ENCODE data around the gene MPP2. TPM values are rescaled to one million over a fixed set of nuclear protein-coding genes. Genes with fewer than 3 reads are reported as not detected.
"Not testable (repeated sequence)": the region's sequence is repeated elsewhere in the genome, so short reads cannot be mapped to it uniquely, and the experiment has no call there.

The MPP2 gene
- total RNA-seq, 1 donor from 2014 or later: 1.9 TPM

GRCh38 chr17:43855061-43855460 is 52.3 kb downstream of the MPP2 start:
- DNase-seq (ENCODE audit: extremely low read depth, low read depth, low spot score): no peak

GRCh38 chr17:43854498-43854897 is 52.8 kb downstream of the MPP2 start:
- DNase-seq (ENCODE audit: extremely low read depth, low read depth, low spot score): no peak

- DNase-seq (ENCODE audit: extremely low read depth, low read depth, low spot score): no peak
Observed at GRCh38 chr17:43853546-43853945, 53.8 kb downstream of the MPP2 start.

- no peak for DNase-seq (ENCODE audit: extremely low read depth, low read depth, low spot score)
Observed at GRCh38 chr17:43852571-43852970, 54.8 kb downstream of the MPP2 start.

- DNase-seq (ENCODE audit: extremely low read depth, low read depth, low spot score): no peak
Observed at GRCh38 chr17:43849116-43849515, 58.2 kb downstream of the MPP2 start.

- DNase-seq (ENCODE audit: extremely low read depth, low read depth, low spot score): no peak
Observed at GRCh38 chr17:43848601-43849000, 58.7 kb downstream of the MPP2 start.

- DNase-seq (ENCODE audit: extremely low read depth, low read depth, low spot score): no peak
Observed at GRCh38 chr17:43846963-43847371, 60.4 kb downstream of the MPP2 start, which contains the start of gene CD300LG. TSS of gene CD300LG (plus strand) at chr17:43847176. CDS start at chr17:43847217, 41 bp downstream.

GRCh38 chr17:43846221-43846712 is 61.1 kb downstream of the MPP2 start:
- DNase-seq (ENCODE audit: extremely low read depth, low read depth, low spot score): peak; percentile 12

- no peak for DNase-seq (ENCODE audit: extremely low read depth, low read depth, low spot score)
Observed at GRCh38 chr17:43845766-43846165, 61.6 kb downstream of the MPP2 start.

GRCh38 chr17:43844241-43844640 is 63.1 kb downstream of the MPP2 start:
- DNase-seq (ENCODE audit: extremely low read depth, low read depth, low spot score): no peak

- DNase-seq (ENCODE audit: extremely low read depth, low read depth, low spot score): no peak
Observed at GRCh38 chr17:43842975-43843325, 64.4 kb downstream of the MPP2 start.

- not testable (repeated sequence) for DNase-seq (ENCODE audit: extremely low read depth, low read depth, low spot score)
Observed at GRCh38 chr17:43842091-43842974, 65.0 kb downstream of the MPP2 start.

GRCh38 chr17:43841282-43841681 is 66.1 kb downstream of the MPP2 start:
- no peak for DNase-seq (ENCODE audit: extremely low read depth, low read depth, low spot score)

GRCh38 chr17:43840814-43841213 is 66.5 kb downstream of the MPP2 start:
- no peak for DNase-seq (ENCODE audit: extremely low read depth, low read depth, low spot score)

GRCh38 chr17:43839670-43840108 is 67.6 kb downstream of the MPP2 start:
- DNase-seq (ENCODE audit: extremely low read depth, low read depth, low spot score): no peak

- DNase-seq (ENCODE audit: extremely low read depth, low read depth, low spot score): no peak
Observed at GRCh38 chr17:43834106-43834505, 73.2 kb downstream of the MPP2 start.

GRCh38 chr17:43832976-43833829 is 74.1 kb downstream of the MPP2 start, which contains the start of gene MPP3:
TSS of gene MPP3 (minus strand) at chr17:43833146. CDS start at chr17:43831906, 1,240 bp downstream.
- no peak for DNase-seq (ENCODE audit: extremely low read depth, low read depth, low spot score)

- DNase-seq (ENCODE audit: extremely low read depth, low read depth, low spot score): no peak
Observed at GRCh38 chr17:43832168-43832975, 75.0 kb downstream of the MPP2 start.

GRCh38 chr17:43831633-43832032 is 75.7 kb downstream of the MPP2 start:
- DNase-seq (ENCODE audit: extremely low read depth, low read depth, low spot score): no peak

GRCh38 chr17:43830510-43831140 is 76.7 kb downstream of the MPP2 start:
- DNase-seq (ENCODE audit: extremely low read depth, low read depth, low spot score): no peak

All from glomerular endothelial cell (primary cell).